GM23248 (cell line): ENCODE results near the gene GABBR2. TPM values are rescaled to one million over a fixed set of nuclear protein-coding genes. Genes with fewer than 3 reads are reported as not detected.

ENCODE experiments used
- DNase-seq: peaks from one replicate; pipeline ENCODE4 v3.0.0-alpha.2; 2015
- H2AFZ ChIP-seq: fragments of 200-600 bp; sonication (generic); 2 replicates; pipeline ENCODE4 v1.6.1; 2016; ENCODE audit warnings: antibody characterized with exemption
- H3F3A ChIP-seq: fragments of 200-600 bp; sonication (generic); 2 replicates; pipeline ENCODE4 v1.6.1; 2016; ENCODE audit warnings: mild to moderate bottlenecking, antibody characterized with exemption, mixed run types; ENCODE audit not compliant: insufficient read depth
- H3K27ac ChIP-seq: fragments of 200-600 bp; sonication (generic); 2 replicates; pipeline ENCODE4 v1.5.1; 2016; ENCODE audit warnings: mild to moderate bottlenecking
- H3K27me3 ChIP-seq: fragments of 200-600 bp; sonication (generic); replicated peaks from 2 replicates; pipeline ENCODE4 v1.6.1; 2016; ENCODE audit warnings: mild to moderate bottlenecking; ENCODE audit not compliant: insufficient read depth
- H3K36me3 ChIP-seq: fragments of 200-600 bp; sonication (generic); 2 replicates; pipeline ENCODE4 v1.6.1; 2016; ENCODE audit warnings: low read depth, mild to moderate bottlenecking
- H3K4me1 ChIP-seq: fragments of 200-600 bp; sonication (generic); 2 replicates; pipeline ENCODE4 v1.6.1; 2016; ENCODE audit warnings: mild to moderate bottlenecking; ENCODE audit not compliant: insufficient read depth
- H3K4me2 ChIP-seq: fragments of 200-600 bp; sonication (generic); one replicate; pipeline ENCODE4 v1.6.1; 2016; ENCODE audit warnings: mild to moderate bottlenecking; ENCODE audit not compliant: unreplicated experiment
- H3K4me3 ChIP-seq: fragments of 200-600 bp; sonication (generic); 2 replicates; pipeline ENCODE4 v1.5.1; 2016; ENCODE audit warnings: mild to moderate bottlenecking
- H3K79me2 ChIP-seq: fragments of 200-600 bp; sonication (generic); 2 replicates; pipeline ENCODE4 v1.6.1; 2016; ENCODE audit warnings: mild to moderate bottlenecking; ENCODE audit not compliant: insufficient read depth
- H3K9ac ChIP-seq: fragments of 200-600 bp; sonication (generic); 2 replicates; pipeline ENCODE4 v1.6.1; 2016; ENCODE audit warnings: mild to moderate bottlenecking
- H3K9me2 ChIP-seq: fragments of 200-600 bp; sonication (generic); 2 replicates; pipeline ENCODE4 v1.6.1; 2016; ENCODE audit warnings: mixed run types, mild to moderate bottlenecking, moderate library complexity; ENCODE audit not compliant: insufficient read depth
- H3K9me3 ChIP-seq: fragments of 200-600 bp; sonication (generic); one replicate; pipeline ENCODE4 v1.6.1; 2017; ENCODE audit warnings: low read depth
- H4K20me1 ChIP-seq: fragments of 200-600 bp; sonication (generic); 2 replicates; pipeline ENCODE4 v1.6.0; 2016; ENCODE audit not compliant: insufficient read depth
- EZH2 ChIP-seq: fragments of 200-600 bp; sonication (generic); IDR thresholded peaks from 2 replicates; pipeline ENCODE4 v1.6.1; 2018; ENCODE audit warnings: antibody characterized with exemption, mild to moderate bottlenecking; ENCODE audit not compliant: insufficient read depth, poor library complexity, severe bottlenecking
- EZH2phosphoT487 ChIP-seq: fragments of 200-600 bp; sonication (generic); IDR thresholded peaks from 2 replicates; pipeline ENCODE4 v1.6.1; 2018; ENCODE audit warnings: antibody characterized with exemption, moderate library complexity, mild to moderate bottlenecking, low read depth; ENCODE audit not compliant: insufficient read depth
- WGBS, 2 experiments: methylation state at CpG; one replicate each; pipeline ENCODE4 v1.1.6; 2015 to 2017; ENCODE audit warnings: low lambda C conversion rate in 2 of 2, low coverage in 1 of 2; ENCODE audit errors: missing lambda C conversion rate in 2 of 2; 5-methylcytosine and 5-hydroxymethylcytosine counted together
- in situ Hi-C: fragments of 300-500 bp; cut with MboI; formaldehyde crosslinking; loops from 2 replicates; pipeline ENCODE4 v1.15.0; 2020
- polyA plus RNA-seq: library from polyadenylated mRNA; unstranded; fragments of >200 nt; fragmentation: Nextera tagmentation; extraction: Ambion mirVana; gene quantifications from 2 replicates; pipeline ENCODE4 v1.2.1, GENCODE V29; 2016
- total RNA-seq: library from RNA; depleted of rRNA; stranded (reverse); fragments of >200 nt; shearing (Covaris generic); gene quantifications from 2 replicates; pipeline ENCODE4 v1.2.3, GENCODE V29; 2014

GABBR2 gene
- total and polyA plus RNA-seq, 2 experiments from 2014 or later: 7.5 to 13.4 TPM

- Histone ChIP-seq H3K27me3 (no peaks in the 10 kb centered on the region), H3K36me3 (no peaks in the 10 kb centered on the region; the same call in 1 of the 2 replicates), H2AFZ (no peak overlapping the region), H3K4me3 (no peak overlapping the region), H3K27ac (no peak overlapping the region), H3F3A (no peaks in the 10 kb centered on the region), H3K9ac (no peak overlapping the region), H3K4me1 (no peaks in the 10 kb centered on the region), H4K20me1 (no peaks in the 10 kb centered on the region), H3K9me2 (no peaks in the 10 kb centered on the region), H3K79me2 (no peaks in the 10 kb centered on the region), H3K4me2 (no peak overlapping the region), H3K9me3 (no peaks in the 10 kb centered on the region)
- no peak for DNase-seq
- TF ChIP-seq EZH2phosphoT487: no peak
- TF ChIP-seq EZH2: no peak
- 78% methylated on average over 3 of the region's 3 CpGs for WGBS, 2 experiments
- in situ Hi-C loops: no loop called here
Measured at GRCh38 chr9:98300611-98301010, 408.1 kb downstream of the GABBR2 start.

- in situ Hi-C loops: no loop called here
- Histone ChIP-seq H3K4me1 (no peaks in the 10 kb centered on the region), H2AFZ (no peak overlapping the region), H3K9me3 (no peaks in the 10 kb centered on the region), H3K27me3 (no peaks in the 10 kb centered on the region), H3K27ac (no peak overlapping the region), H3K4me2 (no peak overlapping the region), H3K4me3 (no peak overlapping the region), H3K9me2 (no peaks in the 10 kb centered on the region), H3K9ac (no peak overlapping the region), H3K36me3 (no peaks in the 10 kb centered on the region; the same call in 1 of the 2 replicates), H4K20me1 (no peaks in the 10 kb centered on the region), H3F3A (no peaks in the 10 kb centered on the region), H3K79me2 (no peaks in the 10 kb centered on the region)
- no peak for DNase-seq
- TF ChIP-seq EZH2: no peak
- TF ChIP-seq EZH2phosphoT487: no peak
Measured at GRCh38 chr9:98298476-98298875, 410.3 kb downstream of the GABBR2 start.

GRCh38 chr9:98295824-98296223 lies 412.9 kb downstream of the GABBR2 start:
- H2AFZ ChIP-seq: no peak overlapping the region
- no peak for TF ChIP-seq EZH2phosphoT487
- no peak for TF ChIP-seq EZH2
- in situ Hi-C loops: no loop called here
- no peak for DNase-seq
- no peaks in the 10 kb centered on the region for H3K9me3 ChIP-seq
- H3F3A ChIP-seq: no peaks in the 10 kb centered on the region
- H3K27ac ChIP-seq: no peak overlapping the region
- H3K4me3 ChIP-seq: no peak overlapping the region
- no peaks in the 10 kb centered on the region for H3K79me2 ChIP-seq
- no peak overlapping the region for H3K9ac ChIP-seq
- no peaks in the 10 kb centered on the region for H3K27me3 ChIP-seq
- no peaks in the 10 kb centered on the region for H4K20me1 ChIP-seq
- H3K4me2 ChIP-seq: no peak overlapping the region
- H3K9me2 ChIP-seq: no peaks in the 10 kb centered on the region
- H3K4me1 ChIP-seq: no peaks in the 10 kb centered on the region
- 71 to 83% methylated on average over 6 of the region's 6 CpGs for WGBS, 2 experiments
- H3K36me3 ChIP-seq: no peaks in the 10 kb centered on the region; the same call in 1 of the 2 replicates

GRCh38 chr9:98291820-98292219 lies 416.9 kb downstream of the GABBR2 start:
- no peak for DNase-seq
- H3K4me3 ChIP-seq: no peak overlapping the region
- no peak overlapping the region for H3K9ac ChIP-seq
- WGBS, 2 experiments: 50 to 58% methylated on average over 5 of the region's 5 CpGs
- no peak overlapping the region for H3K4me2 ChIP-seq
- H3K79me2 ChIP-seq: no peaks in the 10 kb centered on the region
- H3K9me3 ChIP-seq: no peaks in the 10 kb centered on the region
- no peak overlapping the region for H2AFZ ChIP-seq
- in situ Hi-C loops: no loop called here
- H3K27ac ChIP-seq: no peak overlapping the region
- no peaks in the 10 kb centered on the region for H3K9me2 ChIP-seq
- no peaks in the 10 kb centered on the region; the same call in 1 of the 2 replicates for H3K36me3 ChIP-seq
- no peak for TF ChIP-seq EZH2phosphoT487
- H3F3A ChIP-seq: no peaks in the 10 kb centered on the region
- no peaks in the 10 kb centered on the region for H4K20me1 ChIP-seq
- H3K27me3 ChIP-seq: no peaks in the 10 kb centered on the region
- no peaks in the 10 kb centered on the region for H3K4me1 ChIP-seq

GRCh38 chr9:98290411-98290810 lies 418.3 kb downstream of the GABBR2 start:
- Histone ChIP-seq H3K79me2 (no peaks in the 10 kb centered on the region), H3K27ac (no peak overlapping the region), H2AFZ (no peak overlapping the region), H3K9me3 (no peaks in the 10 kb centered on the region), H3K27me3 (no peaks in the 10 kb centered on the region), H3K9ac (no peak overlapping the region), H3F3A (no peaks in the 10 kb centered on the region), H3K4me2 (no peak overlapping the region), H4K20me1 (no peaks in the 10 kb centered on the region), H3K4me1 (no peaks in the 10 kb centered on the region), H3K36me3 (no peaks in the 10 kb centered on the region; the same call in 1 of the 2 replicates), H3K9me2 (no peaks in the 10 kb centered on the region), H3K4me3 (no peak overlapping the region)
- in situ Hi-C loops: no loop called here
- DNase-seq: no peak
- WGBS, 2 experiments: 85 to 86% methylated on average over 13 to 18 of the region's 18 CpGs
- TF ChIP-seq EZH2phosphoT487: no peak
- no peak for TF ChIP-seq EZH2
